Activated CD8-positive, alpha-beta memory T cell treated with anti-CD3 and anti-CD28 coated beads, Interleukin-2, amount 50 U/mL, for 4 hours (primary cell): ENCODE measurements around the gene SMARCA4.

ENCODE experiments used
- DNase-seq: peaks from one replicate; pipeline ENCODE4 v3.0.0-alpha.2; 2020

SMARCA4 gene

GRCh38 chr19:11108746-11109145 lies 147.9 kb downstream of the SMARCA4 start:
- DNase-seq: no peak

- DNase-seq: no peak
These were observed 150.4 kb downstream of the SMARCA4 start for GRCh38 chr19:11111117-11111770.

GRCh38 chr19:11111771-11112144 lies 150.9 kb downstream of the SMARCA4 start:
- no peak for DNase-seq
